ENCODE data around the gene SHOX. TPM values are rescaled to one million over a fixed set of nuclear protein-coding genes. Genes with fewer than 3 reads are reported as not detected.

The SHOX gene
- total RNA-seq, 1 experiment from 2014 or later, result not detected

DNA sequence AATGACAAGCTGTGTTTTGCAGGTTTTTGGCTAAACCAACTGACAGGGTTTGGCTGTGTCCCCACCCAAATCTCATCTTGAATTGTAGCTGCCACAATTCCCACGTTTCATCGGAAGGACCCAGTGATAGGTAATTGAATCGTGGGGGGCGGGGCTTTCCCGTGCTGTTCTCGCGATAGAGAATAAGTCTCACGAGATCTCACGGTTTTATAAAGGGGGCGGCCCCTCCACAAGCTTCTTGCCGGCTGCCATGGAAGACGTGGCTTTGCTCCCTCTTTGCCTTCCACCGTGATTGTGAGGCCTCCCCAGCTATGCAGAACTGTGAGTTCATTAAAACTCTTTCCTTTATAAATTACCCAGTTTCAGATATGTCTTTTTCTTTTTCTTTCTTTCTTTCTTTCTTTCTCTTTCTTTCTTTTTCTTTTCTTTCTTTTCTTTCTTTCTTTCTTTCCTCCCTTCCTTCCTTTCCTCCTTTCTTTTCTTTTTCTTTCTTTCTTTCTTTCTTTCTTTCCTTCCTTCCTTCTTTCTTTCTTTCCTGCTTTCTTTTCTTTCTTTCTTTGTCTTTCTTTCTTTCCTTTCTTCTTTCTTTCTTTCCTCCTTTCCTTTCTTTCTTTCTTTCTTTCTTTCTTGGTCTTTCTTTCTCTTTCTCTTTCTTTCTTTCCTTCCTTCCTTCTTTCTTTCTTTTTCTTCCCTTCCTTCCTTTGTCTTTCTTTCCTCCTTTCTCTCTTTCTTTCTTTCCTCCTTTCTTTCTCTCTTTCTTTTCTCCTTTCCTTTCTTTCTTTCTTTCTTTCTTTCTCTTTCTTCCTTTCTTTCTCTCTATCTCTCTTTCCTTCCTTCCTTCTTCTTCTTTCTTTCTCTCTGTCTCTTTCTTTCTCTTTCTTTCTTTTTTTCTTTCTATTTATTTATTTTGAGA lies 54.8 kb downstream of the SHOX start:
- no peak overlapping the region for H3K4me3 Mint-ChIP-seq (ENCODE audit: low read depth, unreplicated experiment)
- no peak overlapping the region for H3K27ac Mint-ChIP-seq (ENCODE audit: unreplicated experiment)
- no TSS peak for BruUV-seq (replicated peaks)
- no peaks in the 10 kb centered on the region for H3K27me3 Mint-ChIP-seq (ENCODE audit: unreplicated experiment)
- no peak for DNase-seq
- no peaks in the 10 kb centered on the region for H3K36me3 Mint-ChIP-seq (ENCODE audit: insufficient read depth, unreplicated experiment)
- TF ChIP-seq, protein P1, sequence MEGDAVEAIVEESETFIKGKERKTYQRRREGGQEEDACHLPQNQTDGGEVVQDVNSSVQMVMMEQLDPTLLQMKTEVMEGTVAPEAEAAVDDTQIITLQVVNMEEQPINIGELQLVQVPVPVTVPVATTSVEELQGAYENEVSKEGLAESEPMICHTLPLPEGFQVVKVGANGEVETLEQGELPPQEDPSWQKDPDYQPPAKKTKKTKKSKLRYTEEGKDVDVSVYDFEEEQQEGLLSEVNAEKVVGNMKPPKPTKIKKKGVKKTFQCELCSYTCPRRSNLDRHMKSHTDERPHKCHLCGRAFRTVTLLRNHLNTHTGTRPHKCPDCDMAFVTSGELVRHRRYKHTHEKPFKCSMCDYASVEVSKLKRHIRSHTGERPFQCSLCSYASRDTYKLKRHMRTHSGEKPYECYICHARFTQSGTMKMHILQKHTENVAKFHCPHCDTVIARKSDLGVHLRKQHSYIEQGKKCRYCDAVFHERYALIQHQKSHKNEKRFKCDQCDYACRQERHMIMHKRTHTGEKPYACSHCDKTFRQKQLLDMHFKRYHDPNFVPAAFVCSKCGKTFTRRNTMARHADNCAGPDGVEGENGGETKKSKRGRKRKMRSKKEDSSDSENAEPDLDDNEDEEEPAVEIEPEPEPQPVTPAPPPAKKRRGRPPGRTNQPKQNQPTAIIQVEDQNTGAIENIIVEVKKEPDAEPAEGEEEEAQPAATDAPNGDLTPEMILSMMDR (IDR thresholded peaks at IDR 0.05; ENCODE audit: unreplicated experiment), result no peak
- CTCF ChIA-PET, result no interaction called here
- intact Hi-C loops (cut with micrococcal nuclease; ENCODE audit: unreplicated experiment), result no loop called here
- no peaks in the 10 kb centered on the region for H3K4me1 Mint-ChIP-seq (ENCODE audit: low read depth, unreplicated experiment)
- H3K9me3 Mint-ChIP-seq (ENCODE audit: low read depth, unreplicated experiment), result peaks cover 25% of the 10 kb centered on the region

DNA sequence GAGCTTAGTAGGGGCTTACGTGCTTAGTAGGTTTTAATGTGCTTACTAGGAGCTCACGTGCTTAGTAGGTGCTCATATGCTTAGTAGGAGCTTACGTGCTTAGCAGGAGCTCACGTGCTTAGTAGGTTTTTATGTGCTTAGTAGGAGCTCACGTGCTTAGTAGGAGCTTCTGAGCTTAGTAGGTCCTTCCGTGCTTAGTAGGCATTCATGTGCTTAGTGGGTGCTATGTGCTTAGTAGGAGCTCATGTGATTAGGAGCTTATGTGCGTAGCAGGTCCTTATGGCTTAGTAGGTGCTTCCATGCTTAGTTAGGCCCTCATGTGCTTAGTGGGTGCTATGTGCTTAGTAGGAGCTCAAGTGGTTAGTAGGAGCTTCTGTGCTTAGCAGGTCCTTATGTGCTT lies 59.4 kb downstream of the SHOX start:
- CTCF ChIA-PET, result no interaction called here
- H3K27ac Mint-ChIP-seq (ENCODE audit: unreplicated experiment), result no peak overlapping the region
- H3K4me3 Mint-ChIP-seq (ENCODE audit: low read depth, unreplicated experiment), result no peak overlapping the region
- no peaks in the 10 kb centered on the region for H3K36me3 Mint-ChIP-seq (ENCODE audit: insufficient read depth, unreplicated experiment)
- peaks cover 12% of the 10 kb centered on the region for H3K9me3 Mint-ChIP-seq (ENCODE audit: low read depth, unreplicated experiment)
- H3K27me3 Mint-ChIP-seq (ENCODE audit: unreplicated experiment), result no peaks in the 10 kb centered on the region
- no peaks in the 10 kb centered on the region for H3K4me1 Mint-ChIP-seq (ENCODE audit: low read depth, unreplicated experiment)
- DNase-seq, result no peak
- TF ChIP-seq, protein P1 (IDR thresholded peaks at IDR 0.05; ENCODE audit: unreplicated experiment), result no peak
- intact Hi-C loops (cut with micrococcal nuclease; ENCODE audit: unreplicated experiment), result no loop called here
- no TSS peak for BruUV-seq (replicated peaks)

DNA sequence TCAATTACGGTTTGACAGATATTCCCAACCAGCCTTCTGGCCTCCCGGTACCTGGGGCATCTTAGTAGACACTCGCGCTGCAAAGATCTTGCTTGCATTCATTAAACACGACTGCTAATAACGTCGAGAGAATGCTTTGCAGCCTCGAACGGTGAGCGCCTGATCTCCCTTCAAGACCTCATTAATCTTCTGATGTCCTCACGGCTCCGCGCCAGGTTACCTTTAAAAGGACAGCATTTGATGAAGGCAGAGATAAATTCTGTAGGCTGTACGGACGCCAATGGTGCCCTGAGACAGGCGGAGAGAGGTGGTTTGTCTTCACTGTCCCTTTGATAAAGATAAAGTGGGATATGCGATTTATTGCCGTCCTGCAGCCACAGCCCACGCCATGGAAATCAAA lies 64.2 kb downstream of the SHOX start:
- Mint-ChIP-seq H3K36me3 (ENCODE audit: insufficient read depth, unreplicated experiment) (no peaks in the 10 kb centered on the region), H3K27ac (ENCODE audit: unreplicated experiment) (no peak overlapping the region), H3K9me3 (ENCODE audit: low read depth, unreplicated experiment) (peaks cover 8% of the 10 kb centered on the region), H3K4me3 (ENCODE audit: low read depth, unreplicated experiment) (no peak overlapping the region), H3K27me3 (ENCODE audit: unreplicated experiment) (no peaks in the 10 kb centered on the region), H3K4me1 (ENCODE audit: low read depth, unreplicated experiment) (no peaks in the 10 kb centered on the region)
- TF ChIP-seq, protein P1 (IDR thresholded peaks at IDR 0.05; ENCODE audit: unreplicated experiment), result no peak
- no peak for DNase-seq
- intact Hi-C loops (cut with micrococcal nuclease; ENCODE audit: unreplicated experiment), result no loop called here
- CTCF ChIA-PET, result no interaction called here
- no TSS peak for BruUV-seq (replicated peaks)

- Mint-ChIP-seq H3K4me3 (ENCODE audit: low read depth, unreplicated experiment) (no peak overlapping the region), H3K27me3 (ENCODE audit: unreplicated experiment) (no peaks in the 10 kb centered on the region), H3K4me1 (ENCODE audit: low read depth, unreplicated experiment) (no peaks in the 10 kb centered on the region), H3K36me3 (ENCODE audit: insufficient read depth, unreplicated experiment) (no peaks in the 10 kb centered on the region), H3K9me3 (ENCODE audit: low read depth, unreplicated experiment) (peaks cover 10% of the 10 kb centered on the region), H3K27ac (ENCODE audit: unreplicated experiment) (no peak overlapping the region)
- CTCF ChIA-PET, result no interaction called here
- intact Hi-C loops (cut with micrococcal nuclease; ENCODE audit: unreplicated experiment), result no loop called here
- BruUV-seq (replicated peaks), result no TSS peak
- TF ChIP-seq, protein P1 (IDR thresholded peaks at IDR 0.05; ENCODE audit: unreplicated experiment), result no peak
- no peak for DNase-seq
Measured at GRCh38 chrX:698206-698605, 67.6 kb downstream of the SHOX start.
